Ectodermal cell (in vitro differentiated cells): ENCODE results near the gene ATAD3B.
"Not testable (repeated sequence)": the region's sequence is repeated elsewhere in the genome, so short reads cannot be mapped to it uniquely, and the experiment has no call there.

Experiments
- H3K27ac ChIP-seq: 2 replicates; pipeline ENCODE4 v1.7.0; 2013; ENCODE audit warnings: mild to moderate bottlenecking, low read depth, low read length; ENCODE audit not compliant: insufficient read depth, poor library complexity, severe bottlenecking
- H3K27me3 ChIP-seq: 2 replicates; pipeline ENCODE4 v1.7.0; 2013; ENCODE audit warnings: mild to moderate bottlenecking, low read length; ENCODE audit not compliant: insufficient read depth, control insufficient read depth, poor library complexity, severe bottlenecking
- H3K36me3 ChIP-seq: one replicate; pipeline ENCODE4 v1.7.0; 2013; ENCODE audit warnings: low read length; ENCODE audit not compliant: control insufficient read depth, insufficient read depth
- H3K4me1 ChIP-seq: one replicate; pipeline ENCODE4 v1.7.0; 2013; ENCODE audit warnings: low read length; ENCODE audit not compliant: control insufficient read depth, insufficient read depth
- H3K4me3 ChIP-seq: 2 replicates; pipeline ENCODE4 v1.7.0; 2013; ENCODE audit warnings: low read depth, low read length, control low read depth; ENCODE audit not compliant: insufficient read depth
- H3K9me3 ChIP-seq: 2 replicates; pipeline ENCODE4 v1.7.0; 2013; ENCODE audit warnings: mild to moderate bottlenecking, low read length, moderate library complexity; ENCODE audit not compliant: control insufficient read depth
- WGBS, 2 experiments: methylation state at CpG; one replicate each; pipeline ENCODE4 v1.1.7; 2013; ENCODE audit warnings: missing lambda C conversion rate in 2 of 2; 5-methylcytosine and 5-hydroxymethylcytosine counted together

The ATAD3B gene

GRCh38 chr1:1439546-1440261 lies 31.9 kb upstream of the ATAD3B start:
- no peaks in the 10 kb centered on the region for H3K36me3 ChIP-seq
- H3K9me3 ChIP-seq = no peaks in the 10 kb centered on the region
- H3K4me3 ChIP-seq = no peak overlapping the region
- WGBS, 2 experiments = 96 to 98% methylated on average over 82 of the region's 82 CpGs
- H3K27ac ChIP-seq = no peak overlapping the region
- H3K4me1 ChIP-seq = peaks cover 21% of the 10 kb centered on the region
- H3K27me3 ChIP-seq = peaks cover 22% of the 10 kb centered on the region

GRCh38 chr1:1440262-1441001 lies 31.1 kb upstream of the ATAD3B start:
- 94 to 95% methylated on average over 26 of the region's 26 CpGs for WGBS, 2 experiments
- no peak overlapping the region for H3K4me3 ChIP-seq
- peaks cover 15% of the 10 kb centered on the region for H3K27me3 ChIP-seq

GRCh38 chr1:1441002-1441888 lies 30.3 kb upstream of the ATAD3B start:
- no peaks in the 10 kb centered on the region for H3K36me3 ChIP-seq
- peaks cover 9% of the 10 kb centered on the region for H3K4me1 ChIP-seq
- no peak overlapping the region for H3K27ac ChIP-seq
- H3K4me3 ChIP-seq = no peak overlapping the region
- WGBS, 2 experiments = 79 to 82% methylated on average over 29 of the region's 29 CpGs
- peaks cover 9% of the 10 kb centered on the region for H3K27me3 ChIP-seq
- H3K9me3 ChIP-seq = no peaks in the 10 kb centered on the region

More at GRCh38 chr1:1440262-1441001, 31.1 kb upstream of the ATAD3B start:
- Histone ChIP-seq H3K9me3 (no peaks in the 10 kb centered on the region), H3K4me1 (peaks cover 14% of the 10 kb centered on the region), H3K36me3 (no peaks in the 10 kb centered on the region), H3K27ac (no peak overlapping the region)

GRCh38 chr1:1442069-1442770 lies 29.3 kb upstream of the ATAD3B start:
- H3K4me1 ChIP-seq = peaks cover 7% of the 10 kb centered on the region
- H3K36me3 ChIP-seq = no peaks in the 10 kb centered on the region
- WGBS, 2 experiments = 96% methylated on average over 32 of the region's 32 CpGs
- H3K9me3 ChIP-seq = no peaks in the 10 kb centered on the region
- no peak overlapping the region for H3K4me3 ChIP-seq
- H3K27ac ChIP-seq = no peak overlapping the region
- H3K27me3 ChIP-seq = no peaks in the 10 kb centered on the region

GRCh38 chr1:1446631-1447030 lies 24.9 kb upstream of the ATAD3B start:
- H3K36me3 ChIP-seq, H3K4me3 ChIP-seq: not testable (repeated sequence)
- WGBS, 2 experiments = 94% methylated on average over 14 to 19 of the region's 19 CpGs

GRCh38 chr1:1449099-1449739 lies 22.3 kb upstream of the ATAD3B start, which contains the start of gene ATAD3C:
Gene ATAD3C, plus strand, starts transcription at chr1:1449689. Its CDS starts 995 bp downstream, at chr1:1450684.
- no peaks in the 10 kb centered on the region for H3K27me3 ChIP-seq
- no peak within 1 kb of the TSS for H3K27ac ChIP-seq
- H3K36me3 ChIP-seq = no peaks in the 10 kb centered on the region
- WGBS, 2 experiments = 90 to 96% methylated on average over 6 of the region's 6 CpGs
- H3K9me3 ChIP-seq = no peaks in the 10 kb centered on the region
- H3K4me1 ChIP-seq = no peaks in the 10 kb centered on the region
- H3K4me3 ChIP-seq = no peak within 1 kb of the TSS

More at GRCh38 chr1:1446631-1447030, 24.9 kb upstream of the ATAD3B start:
- not testable (repeated sequence) for H3K9me3 ChIP-seq, H3K27me3 ChIP-seq, H3K4me1 ChIP-seq, H3K27ac ChIP-seq

- H3K4me1 ChIP-seq, H3K36me3 ChIP-seq, H3K9me3 ChIP-seq, H3K27me3 ChIP-seq, H3K4me3 ChIP-seq, H3K27ac ChIP-seq: not testable (repeated sequence)
- WGBS, 2 experiments = 89 to 95% methylated on average over 22 of the region's 22 CpGs
Observed at GRCh38 chr1:1450616-1451015, 20.9 kb upstream of the ATAD3B start.

GRCh38 chr1:1451696-1452364 lies 19.7 kb upstream of the ATAD3B start:
- H3K27me3 ChIP-seq = no peaks in the 10 kb centered on the region
- no peak overlapping the region for H3K27ac ChIP-seq
- 95% methylated on average over 26 of the region's 26 CpGs for WGBS, 2 experiments
- H3K36me3 ChIP-seq = no peaks in the 10 kb centered on the region
- H3K9me3 ChIP-seq = no peaks in the 10 kb centered on the region
- no peak overlapping the region for H3K4me3 ChIP-seq
- no peaks in the 10 kb centered on the region for H3K4me1 ChIP-seq

- H3K4me3 ChIP-seq, H3K9me3 ChIP-seq, H3K4me1 ChIP-seq, H3K36me3 ChIP-seq, H3K27me3 ChIP-seq, H3K27ac ChIP-seq: not testable (repeated sequence)
- WGBS, 2 experiments = 91 to 94% methylated on average over 8 of the region's 8 CpGs
Observed at GRCh38 chr1:1452365-1452739, 19.2 kb upstream of the ATAD3B start.
